ENCODE measurements around the gene FAM163B. TPM values are rescaled to one million over a fixed set of nuclear protein-coding genes. Genes with fewer than 3 reads are reported as not detected.

Gene FAM163B
- total and polyA plus RNA-seq, 2 experiments from 2014 or later, result 0.60 to 1.3 TPM

- ATAC-seq, result peak; percentile 55
- Histone ChIP-seq H3K4me1 (ENCODE audit: insufficient read depth) (no peaks in the 10 kb centered on the region), H3K4me2 (no peak overlapping the region), H3F3A (replicated peaks; ENCODE audit: low read depth) (peaks cover 6% of the 10 kb centered on the region; the same call in 1 of the 2 replicates), H3K27ac (ENCODE audit: low read depth) (no peak overlapping the region), H4K20me1 (replicated peaks; ENCODE audit: insufficient read depth) (no peaks in the 10 kb centered on the region), H2AFZ (no peak overlapping the region), H3K4me3 (no peak overlapping the region), H3K36me3 (ENCODE audit: insufficient read depth) (no peaks in the 10 kb centered on the region), H3K9me2 (ENCODE audit: insufficient read depth) (no peaks in the 10 kb centered on the region), H3K27me3 (ENCODE audit: insufficient read depth) (peaks cover 10% of the 10 kb centered on the region), H3K79me2 (replicated peaks; ENCODE audit: insufficient read depth) (no peaks in the 10 kb centered on the region)
- H3K36me3 Mint-ChIP-seq (ENCODE audit: low read depth), result no peaks in the 10 kb centered on the region
- DNase-seq (ENCODE audit: low spot score), result peak; percentile 44
- peaks cover 24% of the 10 kb centered on the region for H3K4me1 Mint-ChIP-seq
- TF ChIP-seq REST (IDR thresholded peaks at IDR 0.05; ENCODE audit: unreplicated experiment) (no peak), CTCF (conservative IDR thresholded peaks at IDR 0.05; ENCODE audit: low read depth in 2 of 2) (peak in 1 of 2 experiments; percentile 32; a peak in 2 of 4 replicates), ZNF331 (CRISPR knock-in tag; IDR thresholded peaks at IDR 0.05; ENCODE audit: low read depth) (no peak), ZNF114 (CRISPR knock-in tag; IDR thresholded peaks at IDR 0.05) (no peak)
- H3K27me3 Mint-ChIP-seq (ENCODE audit: insufficient read depth, low read depth, poor library complexity), result peaks cover 4% of the 10 kb centered on the region
- no peak overlapping the region for H3K4me3 Mint-ChIP-seq
- H3K27ac Mint-ChIP-seq, result no peak overlapping the region
- peaks cover under 1% of the 10 kb centered on the region; the same call in 2 of the 3 replicates for H3K9me3 Mint-ChIP-seq
Observed at GRCh38 chr9:133603135-133603927, 5.9 kb downstream of the FAM163B start.

- H3F3A ChIP-seq (replicated peaks; ENCODE audit: low read depth), result peaks cover 6% of the 10 kb centered on the region; the same call in 1 of the 2 replicates
- H3K4me1 Mint-ChIP-seq, result peaks cover 24% of the 10 kb centered on the region
- H4K20me1 ChIP-seq (replicated peaks; ENCODE audit: insufficient read depth), result no peaks in the 10 kb centered on the region
- H3K79me2 ChIP-seq (replicated peaks; ENCODE audit: insufficient read depth), result no peaks in the 10 kb centered on the region
- no peak overlapping the region for H2AFZ ChIP-seq
- peaks cover 5% of the 10 kb centered on the region for H3K36me3 Mint-ChIP-seq (ENCODE audit: low read depth)
- H3K4me3 Mint-ChIP-seq, result no peak overlapping the region
- no peaks in the 10 kb centered on the region for H3K27me3 ChIP-seq (ENCODE audit: insufficient read depth)
- no peak for ATAC-seq
- H3K36me3 ChIP-seq (ENCODE audit: insufficient read depth), result no peaks in the 10 kb centered on the region
- H3K9me3 Mint-ChIP-seq, result peaks cover 11% of the 10 kb centered on the region
- no peaks in the 10 kb centered on the region for H3K9me2 ChIP-seq (ENCODE audit: insufficient read depth)
- H3K4me3 ChIP-seq, result no peak overlapping the region
- no peak overlapping the region for H3K27ac ChIP-seq (ENCODE audit: low read depth)
- no peak for DNase-seq (ENCODE audit: low spot score)
- peaks cover 2% of the 10 kb centered on the region for H3K27me3 Mint-ChIP-seq (ENCODE audit: insufficient read depth, low read depth, poor library complexity)
- H3K4me1 ChIP-seq (ENCODE audit: insufficient read depth), result no peaks in the 10 kb centered on the region
- no peak overlapping the region for H3K4me2 ChIP-seq
- H3K27ac Mint-ChIP-seq, result no peak overlapping the region
- TF ChIP-seq EZH2phosphoT487 (IDR thresholded peaks at IDR 0.05; ENCODE audit: unreplicated experiment) (no peak), ETS1 (IDR thresholded peaks at IDR 0.05) (no peak), POLR2AphosphoS5 (IDR thresholded peaks at IDR 0.05; ENCODE audit: low read depth) (no peak), ZNF114 (CRISPR knock-in tag; IDR thresholded peaks at IDR 0.05) (no peak), JUNB (IDR thresholded peaks at IDR 0.05; ENCODE audit: unreplicated experiment) (no peak), CREB1 (CRISPR knock-in tag; IDR thresholded peaks at IDR 0.05; ENCODE audit: low read depth) (no peak), ZNF331 (CRISPR knock-in tag; IDR thresholded peaks at IDR 0.05; ENCODE audit: low read depth) (no peak), EZH2 (IDR thresholded peaks at IDR 0.05; ENCODE audit: low read depth, unreplicated experiment) (no peak), CTCF (conservative IDR thresholded peaks at IDR 0.05; ENCODE audit: low read depth in 2 of 2) (no peak), REST (IDR thresholded peaks at IDR 0.05; ENCODE audit: unreplicated experiment) (no peak)
Observed at GRCh38 chr9:133602277-133602676, 6.9 kb downstream of the FAM163B start.
